Left ventricle myocardium inferior (tissue), 1 donor: ENCODE results near the gene OR10H5. TPM values are rescaled to one million over a fixed set of nuclear protein-coding genes. Genes with fewer than 3 reads are reported as not detected.
"Not testable (repeated sequence)": the region's sequence is repeated elsewhere in the genome, so short reads cannot be mapped to it uniquely, and the experiment has no call there.

Experiments
- DNase-seq: peaks from one replicate; pipeline ENCODE4 v3.0.0-alpha.2; 2020
- H3K27ac ChIP-seq: fragments of 200-600 bp; replicated peaks from 2 replicates; pipeline ENCODE4 v1.8.0; 2021
- H3K27me3 ChIP-seq: fragments of 200-600 bp; 2 replicates; pipeline ENCODE4 v1.8.0; 2021; ENCODE audit warnings: low read depth
- H3K36me3 ChIP-seq: fragments of 200-600 bp; 2 replicates; pipeline ENCODE4 v1.8.0; 2021
- H3K4me1 ChIP-seq: fragments of 200-600 bp; 2 replicates; pipeline ENCODE4 v1.8.0; 2021
- H3K4me3 ChIP-seq: fragments of 200-600 bp; 2 replicates; pipeline ENCODE4 v1.8.0; 2021; ENCODE audit warnings: mild to moderate bottlenecking, moderate library complexity
- H3K9me3 ChIP-seq: fragments of 200-600 bp; replicated peaks from 2 replicates; pipeline ENCODE4 v1.8.0; 2021
- intact Hi-C: fragments of 100-400 bp; cut with micrococcal nuclease; formaldehyde crosslinking; loops from one replicate; pipeline ENCODE4 v1.11.0; 2022
- total RNA-seq: library from RNA; stranded (reverse); fragmentation: NEBNext Ultra II Directional; extraction: Animal tissue kit (Norgen Biotek cat#: 25700); gene quantifications from one replicate; pipeline ENCODE4 v1.2.1, GENCODE V29; 2021
- TF ChIP-seq, protein P1 (sequence below): fragments of 200-600 bp; IDR thresholded peaks from 2 replicates; pipeline ENCODE4 v1.8.0; 2021; ENCODE audit warnings: antibody characterized with exemption, mild to moderate bottlenecking, borderline replicate concordance
- donor health status: DM: no; HTN: yes; CAD: no; lungs with severe emphysema.

OR10H5 gene
- total RNA-seq, 1 donor from 2014 or later: not detected

DNA sequence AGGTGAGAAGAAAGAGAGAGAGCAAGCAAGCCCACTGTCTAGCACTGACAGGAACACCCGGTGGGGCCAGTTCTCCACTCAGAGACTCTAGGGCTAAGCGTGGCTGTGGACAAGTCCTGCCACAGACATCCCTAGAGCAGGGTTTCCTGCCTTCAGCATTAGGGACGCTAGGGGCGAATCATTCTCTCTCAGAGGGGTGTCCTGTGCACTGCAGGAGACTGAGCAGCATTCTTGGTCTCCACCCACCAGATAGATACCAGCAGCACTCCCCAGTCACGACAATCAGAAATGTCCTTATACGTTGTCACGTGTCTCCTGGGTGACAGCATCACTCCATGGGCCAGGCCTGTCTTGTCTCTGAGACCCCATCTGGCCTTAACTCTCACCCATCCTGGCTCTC, 26.5 kb downstream of the OR10H5 start:
- TF ChIP-seq, protein P1, sequence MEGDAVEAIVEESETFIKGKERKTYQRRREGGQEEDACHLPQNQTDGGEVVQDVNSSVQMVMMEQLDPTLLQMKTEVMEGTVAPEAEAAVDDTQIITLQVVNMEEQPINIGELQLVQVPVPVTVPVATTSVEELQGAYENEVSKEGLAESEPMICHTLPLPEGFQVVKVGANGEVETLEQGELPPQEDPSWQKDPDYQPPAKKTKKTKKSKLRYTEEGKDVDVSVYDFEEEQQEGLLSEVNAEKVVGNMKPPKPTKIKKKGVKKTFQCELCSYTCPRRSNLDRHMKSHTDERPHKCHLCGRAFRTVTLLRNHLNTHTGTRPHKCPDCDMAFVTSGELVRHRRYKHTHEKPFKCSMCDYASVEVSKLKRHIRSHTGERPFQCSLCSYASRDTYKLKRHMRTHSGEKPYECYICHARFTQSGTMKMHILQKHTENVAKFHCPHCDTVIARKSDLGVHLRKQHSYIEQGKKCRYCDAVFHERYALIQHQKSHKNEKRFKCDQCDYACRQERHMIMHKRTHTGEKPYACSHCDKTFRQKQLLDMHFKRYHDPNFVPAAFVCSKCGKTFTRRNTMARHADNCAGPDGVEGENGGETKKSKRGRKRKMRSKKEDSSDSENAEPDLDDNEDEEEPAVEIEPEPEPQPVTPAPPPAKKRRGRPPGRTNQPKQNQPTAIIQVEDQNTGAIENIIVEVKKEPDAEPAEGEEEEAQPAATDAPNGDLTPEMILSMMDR: no peak
- no peaks in the 10 kb centered on the region for H3K9me3 ChIP-seq
- no peaks in the 10 kb centered on the region for H3K36me3 ChIP-seq
- DNase-seq: no peak
- H3K27me3 ChIP-seq: peaks cover 66% of the 10 kb centered on the region
- intact Hi-C loops: no loop called here
- no peak overlapping the region for H3K27ac ChIP-seq
- no peaks in the 10 kb centered on the region for H3K4me1 ChIP-seq
- no peak overlapping the region for H3K4me3 ChIP-seq

DNA sequence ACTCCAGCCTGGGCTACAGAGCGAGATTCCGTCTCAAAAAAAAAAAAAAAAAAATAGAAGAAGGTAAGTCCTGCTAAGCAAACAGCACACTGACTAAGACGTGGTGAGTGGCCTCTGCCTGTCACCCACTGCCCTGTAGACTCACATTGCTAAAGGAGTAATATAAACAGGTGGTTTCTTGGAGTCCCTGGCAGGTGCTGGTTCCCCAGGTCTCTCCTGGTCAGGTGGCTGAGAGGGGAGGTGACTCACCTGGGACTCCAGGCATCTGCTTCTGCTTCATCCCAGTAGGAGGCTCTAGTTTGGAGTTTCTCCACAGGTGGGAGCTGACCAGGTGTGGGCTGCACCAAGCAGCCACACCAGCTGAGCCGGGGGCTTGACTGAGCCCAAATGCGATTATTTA, 27.8 kb downstream of the OR10H5 start, which contains the start of gene OR10H1:
OR10H1 (minus strand) TSS at position 359 of the 400 bp plus-strand sequence. CDS start 7,627 bp downstream, outside the sequence.
- TF ChIP-seq, protein P1: no peak
- Histone ChIP-seq H3K27me3 (peaks cover 74% of the 10 kb centered on the region), H3K9me3 (no peaks in the 10 kb centered on the region), H3K4me1 (no peaks in the 10 kb centered on the region), H3K36me3 (no peaks in the 10 kb centered on the region), H3K4me3 (no peak within 1 kb of the TSS), H3K27ac (no peak within 1 kb of the TSS)
- no peak for DNase-seq
- intact Hi-C loops: no loop called here

DNA sequence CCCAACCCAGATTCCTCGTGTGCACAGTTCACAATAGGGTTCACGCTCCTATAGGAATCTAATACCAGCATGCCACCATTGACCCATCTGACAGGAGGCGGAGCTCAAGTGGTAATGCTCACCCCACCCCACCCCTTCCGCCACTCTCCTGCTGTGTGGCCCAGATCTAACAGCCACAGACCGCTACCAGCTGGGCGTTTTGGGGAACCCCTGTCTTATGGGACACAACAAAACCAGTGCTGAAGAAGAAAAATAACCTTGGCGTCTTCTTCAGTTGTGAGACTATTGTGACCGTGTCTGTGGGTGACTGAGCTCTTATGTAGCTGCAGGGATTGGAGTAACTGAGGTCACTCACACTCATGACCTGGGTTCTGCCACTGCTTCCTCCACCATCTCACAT, 33.2 kb downstream of the OR10H5 start:
- Histone ChIP-seq H3K4me1 (no peaks in the 10 kb centered on the region), H3K4me3 (no peak overlapping the region), H3K27me3 (peaks cover 35% of the 10 kb centered on the region), H3K36me3 (no peaks in the 10 kb centered on the region), H3K9me3 (no peaks in the 10 kb centered on the region), H3K27ac (no peak overlapping the region)
- no peak for DNase-seq
- TF ChIP-seq, protein P1: no peak
- intact Hi-C loops: no loop called here

DNA sequence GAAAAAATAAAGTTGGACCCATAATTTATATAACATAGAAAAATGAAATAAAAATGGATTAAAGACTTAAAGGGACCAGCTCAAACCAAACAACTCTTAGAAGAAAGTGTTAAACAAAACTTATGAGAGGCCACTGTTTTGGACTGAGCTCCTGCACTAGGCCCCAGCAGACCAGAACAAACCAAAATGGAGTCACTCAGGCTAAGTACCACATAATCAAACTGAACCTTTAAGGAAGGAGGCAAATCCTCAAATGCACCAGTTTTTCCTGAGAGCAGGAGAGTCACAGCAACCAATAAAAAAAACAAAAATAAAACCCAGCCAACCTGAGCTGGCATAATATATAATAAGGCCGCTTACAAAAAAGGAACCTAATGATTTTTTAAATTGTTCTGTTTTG, 38.3 kb downstream of the OR10H5 start:
- DNase-seq: no peak
- H3K4me3 ChIP-seq: no peak overlapping the region
- TF ChIP-seq, protein P1: no peak
- H3K4me1 ChIP-seq: no peaks in the 10 kb centered on the region
- H3K9me3 ChIP-seq: no peaks in the 10 kb centered on the region
- no peaks in the 10 kb centered on the region for H3K36me3 ChIP-seq
- peaks cover 42% of the 10 kb centered on the region for H3K27me3 ChIP-seq
- no peak overlapping the region for H3K27ac ChIP-seq
- intact Hi-C loops: no loop called here

DNA sequence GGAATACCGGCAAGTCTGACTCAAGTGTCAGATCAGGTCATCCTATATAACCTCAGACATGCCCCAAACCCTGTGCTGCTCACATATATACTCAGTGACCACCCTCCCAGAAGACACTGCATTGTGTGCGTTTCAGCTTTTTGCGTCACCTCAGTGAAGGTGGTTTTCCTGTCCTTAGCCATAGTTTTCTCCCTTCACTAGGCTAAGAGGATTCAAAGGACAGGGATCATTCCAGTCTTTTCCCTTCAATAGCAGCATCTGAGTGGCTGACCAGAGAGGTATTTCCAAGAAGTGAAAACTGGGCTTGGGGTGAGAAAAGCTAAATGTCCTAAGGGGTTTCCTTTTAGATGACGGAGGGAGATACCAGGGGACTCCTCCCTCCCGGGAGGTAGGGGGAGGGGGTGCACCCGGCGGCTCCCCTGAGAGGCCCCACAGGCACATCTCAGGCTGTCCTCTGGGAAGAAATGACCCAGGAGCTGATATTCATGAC, 40.7 kb downstream of the OR10H5 start:
- Histone ChIP-seq H3K27ac (no peak overlapping the region), H3K9me3 (no peaks in the 10 kb centered on the region), H3K4me1 (no peaks in the 10 kb centered on the region), H3K36me3 (no peaks in the 10 kb centered on the region), H3K4me3 (no peak overlapping the region), H3K27me3 (peaks cover 53% of the 10 kb centered on the region)
- TF ChIP-seq, protein P1: no peak
- DNase-seq: no peak
- intact Hi-C loops: no loop called here

DNA sequence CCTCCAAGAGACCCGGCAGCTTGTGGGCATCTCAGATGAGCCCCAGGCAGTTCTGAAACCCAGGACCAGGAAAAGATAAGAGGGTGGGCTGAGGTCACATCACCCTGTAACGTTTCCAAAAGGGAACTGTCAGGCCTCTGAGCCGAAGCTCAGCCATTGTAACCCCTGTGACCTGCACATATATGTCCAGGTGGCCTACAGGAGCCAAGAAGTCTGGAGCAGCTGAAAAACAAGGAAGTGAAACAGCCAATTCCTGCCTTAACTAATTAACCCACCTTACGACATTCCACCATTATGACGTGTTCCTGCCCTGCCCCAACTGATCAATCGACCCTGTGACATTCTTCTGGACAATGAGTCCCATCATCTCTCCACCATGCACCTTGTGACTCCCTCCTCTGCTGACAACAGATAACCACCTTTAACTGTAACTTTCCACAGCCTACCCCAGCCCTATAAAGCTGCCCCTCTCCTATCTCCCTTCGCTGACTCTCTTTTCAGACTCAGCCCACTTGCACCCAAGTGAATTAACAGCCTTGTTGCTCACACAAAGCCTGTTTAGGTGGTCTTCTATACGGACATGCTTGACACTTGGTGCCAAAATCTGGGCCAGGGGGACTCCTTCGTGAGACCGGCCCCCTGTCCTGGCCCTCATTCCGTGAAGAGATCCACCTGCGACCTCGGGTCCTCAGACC, 41.3 kb downstream of the OR10H5 start:
- peaks cover 48% of the 10 kb centered on the region for H3K27me3 ChIP-seq
- H3K4me1 ChIP-seq, H3K4me3 ChIP-seq, H3K36me3 ChIP-seq, DNase-seq, intact Hi-C loops, H3K27ac ChIP-seq, H3K9me3 ChIP-seq: not testable (repeated sequence)
